H1 (cell line): ENCODE measurements around the gene WBP1. TPM values are rescaled to one million over a fixed set of nuclear protein-coding genes. Genes with fewer than 3 reads are reported as not detected.

Experiments
- ATF2 ChIP-seq: IDR thresholded peaks from 2 replicates; pipeline ENCODE4 v1.6.1; 2012; ENCODE audit warnings: low read length, inconsistent platforms
- ATF3 ChIP-seq: IDR thresholded peaks from 2 replicates; pipeline ENCODE4 v1.6.1; 2011; ENCODE audit warnings: low read depth, mild to moderate bottlenecking, low read length; ENCODE audit not compliant: insufficient read depth
- CHD7 ChIP-seq: fragments of 300-600 bp; sonication (generic); IDR thresholded peaks from 2 replicates; pipeline ENCODE4 v1.7.1; 2012; ENCODE audit warnings: low read length, moderate library complexity, mild to moderate bottlenecking, inconsistent platforms; ENCODE audit not compliant: insufficient replicate concordance
- JUND ChIP-seq: IDR thresholded peaks from 2 replicates; pipeline ENCODE4 v1.6.1; 2011; ENCODE audit warnings: mild to moderate bottlenecking, improper control_type of control experiment, low read length
- SIN3A ChIP-seq, 2 experiments: IDR thresholded peaks in 1 of 2; conservative IDR thresholded peaks in 1 of 2; 2 replicates each; pipeline ENCODE4 v1.6.1; 2011 to 2012; ENCODE audit warnings: low read length in 2 of 2, improper control_type of control experiment in 1 of 2, low read depth in 1 of 2, mild to moderate bottlenecking in 1 of 2
- SIRT6 ChIP-seq: IDR thresholded peaks from one replicate; pipeline ENCODE4 v1.7.1; 2012; ENCODE audit warnings: low read length, inconsistent platforms
- TEAD4 ChIP-seq: IDR thresholded peaks from 2 replicates; pipeline ENCODE4 v1.6.1; 2012; ENCODE audit warnings: low read depth, low read length, inconsistent platforms, mixed read lengths
- polyA plus RNA-seq, 7 experiments: library from polyadenylated mRNA; depleted of rRNA in 3 of 7; stranded (reverse) in 5 of 7; unstranded in 2 of 7; fragments of >200 nt in 5 of 7; fragments of 200-250 nt in 2 of 7; gene quantifications; 1 replicate in 5 of 7; 2 replicates in 1 of 7; 4 replicates in 1 of 7; pipeline versions ENCODE4 v1.2.1 to v1.2.3, GENCODE V29; 2011 to 2013; ENCODE audit warnings: missing spikeins in 2 of 7, mixed read lengths in 2 of 7
- total RNA-seq: library from RNA; stranded (reverse); fragmentation: NEBNext Ultra II Directional; extraction: Animal tissue kit (Norgen Biotek cat#: 25700); gene quantifications from 2 replicates; pipeline ENCODE4 v1.2.1, GENCODE V29; 2021

WBP1 gene
- total and polyA plus RNA-seq, 2 of the 8 experiments (the other 6 are each of a cell fraction or from before 2014, with no cell fraction given): 57.2 to 190 TPM

GRCh38 chr2:74461187-74462053 lies 3.2 kb downstream of the WBP1 start (continued):
- TF ChIP-seq ATF2 (no peak), JUND (no peak), SIN3A (conservative IDR thresholded peaks at IDR 0.05 in 1 of 2, IDR thresholded peaks at IDR 0.05 in 1 of 2; ENCODE audit: low read depth in 1 of 2, low read length in 2 of 2) (0 out of 4 replicates have a peak, but pooled peaks of 1 of the 2 experiments have one; percentile 29), ATF3 (no peak), SIRT6 (no peak), TEAD4 (no peak), CHD7 (no peak)
